Measurements from ENCODE around the gene DENND1B. TPM values are rescaled to one million over a fixed set of nuclear protein-coding genes. Genes with fewer than 3 reads are reported as not detected.

The DENND1B gene
- total RNA-seq, 1 donor from 2014 or later: 19.2 TPM

GRCh38 chr1:197688233-197688632, 87.0 kb downstream of the DENND1B start:
- ChIA-PET CTCF (no interaction called here), POLR2A (no interaction called here)
- ATAC-seq (ENCODE audit: low read depth) (no peak), DNase-seq (no peak)
- peaks cover 17% of the 10 kb centered on the region for H3K4me1 Mint-ChIP-seq
- intact Hi-C loops (cut with micrococcal nuclease): no loop called here
- H3K9me3 Mint-ChIP-seq: peaks cover 10% of the 10 kb centered on the region
- peaks cover 24% of the 10 kb centered on the region for H3K36me3 Mint-ChIP-seq (ENCODE audit: low read depth)
- no peaks in the 10 kb centered on the region for H3K27me3 Mint-ChIP-seq
- H3K4me3 Mint-ChIP-seq: no peak overlapping the region
- TF ChIP-seq CTCF (IDR thresholded peaks at IDR 0.05): no peak
- H3K27ac Mint-ChIP-seq: no peak overlapping the region

- no peak for TF ChIP-seq CTCF (IDR thresholded peaks at IDR 0.05)
- Mint-ChIP-seq H3K36me3 (ENCODE audit: low read depth) (peaks cover 24% of the 10 kb centered on the region), H3K4me3 (no peak overlapping the region), H3K27me3 (no peaks in the 10 kb centered on the region), H3K9me3 (peaks cover 10% of the 10 kb centered on the region), H3K4me1 (peaks cover 5% of the 10 kb centered on the region), H3K27ac (no peak overlapping the region)
- DNase-seq (no peak), ATAC-seq (ENCODE audit: low read depth) (no peak)
- CTCF ChIA-PET: no interaction called here
- POLR2A ChIA-PET: no interaction called here
- intact Hi-C loops (cut with micrococcal nuclease): no loop called here
Measured at GRCh38 chr1:197686702-197687355, 88.5 kb downstream of the DENND1B start.

GRCh38 chr1:197686231-197686630, 89.0 kb downstream of the DENND1B start:
- no peaks in the 10 kb centered on the region for H3K4me1 Mint-ChIP-seq
- ATAC-seq (ENCODE audit: low read depth) (no peak), DNase-seq (no peak)
- no peak overlapping the region for H3K27ac Mint-ChIP-seq
- TF ChIP-seq CTCF (IDR thresholded peaks at IDR 0.05): no peak
- ChIA-PET CTCF (no interaction called here), POLR2A (no interaction called here)
- H3K27me3 Mint-ChIP-seq: no peaks in the 10 kb centered on the region
- no peak overlapping the region for H3K4me3 Mint-ChIP-seq
- peaks cover 24% of the 10 kb centered on the region for H3K36me3 Mint-ChIP-seq (ENCODE audit: low read depth)
- H3K9me3 Mint-ChIP-seq: peaks cover 10% of the 10 kb centered on the region
- intact Hi-C loops (cut with micrococcal nuclease): no loop called here

GRCh38 chr1:197685785-197686184, 89.5 kb downstream of the DENND1B start:
- intact Hi-C loops (cut with micrococcal nuclease): no loop called here
- ChIA-PET POLR2A (no interaction called here), CTCF (no interaction called here)
- peaks cover 24% of the 10 kb centered on the region for H3K36me3 Mint-ChIP-seq (ENCODE audit: low read depth)
- no peak overlapping the region for H3K4me3 Mint-ChIP-seq
- ATAC-seq (ENCODE audit: low read depth): no peak
- H3K27ac Mint-ChIP-seq: no peak overlapping the region
- no peak for DNase-seq
- no peaks in the 10 kb centered on the region for H3K27me3 Mint-ChIP-seq
- peaks cover 10% of the 10 kb centered on the region for H3K9me3 Mint-ChIP-seq
- no peaks in the 10 kb centered on the region for H3K4me1 Mint-ChIP-seq
- TF ChIP-seq CTCF (IDR thresholded peaks at IDR 0.05): no peak

- Mint-ChIP-seq H3K36me3 (ENCODE audit: low read depth) (peaks cover 15% of the 10 kb centered on the region), H3K27me3 (no peaks in the 10 kb centered on the region), H3K27ac (no peak overlapping the region), H3K4me1 (no peaks in the 10 kb centered on the region), H3K4me3 (no peak overlapping the region), H3K9me3 (peaks cover 9% of the 10 kb centered on the region)
- ChIA-PET POLR2A (no interaction called here), CTCF (no interaction called here)
- ATAC-seq (ENCODE audit: low read depth) (no peak), DNase-seq (no peak)
- intact Hi-C loops (cut with micrococcal nuclease): no loop called here
- no peak for TF ChIP-seq CTCF (IDR thresholded peaks at IDR 0.05)
Measured at GRCh38 chr1:197683895-197684553, 91.3 kb downstream of the DENND1B start.
